Measurements from ENCODE around the gene CCT8L2.
"Not testable (repeated sequence)": the region's sequence is repeated elsewhere in the genome, so short reads cannot be mapped to it uniquely, and the experiment has no call there.

DNA sequence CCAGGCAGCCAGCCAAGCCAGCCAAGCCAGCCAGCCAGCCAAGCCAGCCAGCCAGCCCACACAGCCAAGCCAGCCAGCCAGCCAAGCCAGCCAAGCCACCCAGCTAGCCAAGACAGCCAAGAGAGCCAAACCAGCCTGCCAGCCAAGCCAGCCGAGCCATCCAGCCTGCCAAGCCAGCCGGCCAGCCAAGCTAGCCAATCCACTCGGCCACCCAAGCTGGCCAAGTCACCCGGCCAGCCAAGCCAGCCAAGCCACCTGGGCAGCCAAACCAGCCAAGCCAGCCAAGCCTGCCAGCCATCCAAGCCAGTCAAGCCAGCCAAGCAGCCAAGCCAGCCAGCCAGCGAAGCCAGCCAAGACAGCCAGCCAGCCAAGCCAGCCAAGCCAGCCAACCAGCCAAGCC is 32.0 kb downstream of the CCT8L2 start:
- not testable (repeated sequence) for TF ChIP-seq EZH2 (IDR thresholded peaks at IDR 0.05; ENCODE audit: borderline replicate concordance, low read depth, low read length, poor library complexity, severe bottlenecking)
- TF ChIP-seq, protein P1, sequence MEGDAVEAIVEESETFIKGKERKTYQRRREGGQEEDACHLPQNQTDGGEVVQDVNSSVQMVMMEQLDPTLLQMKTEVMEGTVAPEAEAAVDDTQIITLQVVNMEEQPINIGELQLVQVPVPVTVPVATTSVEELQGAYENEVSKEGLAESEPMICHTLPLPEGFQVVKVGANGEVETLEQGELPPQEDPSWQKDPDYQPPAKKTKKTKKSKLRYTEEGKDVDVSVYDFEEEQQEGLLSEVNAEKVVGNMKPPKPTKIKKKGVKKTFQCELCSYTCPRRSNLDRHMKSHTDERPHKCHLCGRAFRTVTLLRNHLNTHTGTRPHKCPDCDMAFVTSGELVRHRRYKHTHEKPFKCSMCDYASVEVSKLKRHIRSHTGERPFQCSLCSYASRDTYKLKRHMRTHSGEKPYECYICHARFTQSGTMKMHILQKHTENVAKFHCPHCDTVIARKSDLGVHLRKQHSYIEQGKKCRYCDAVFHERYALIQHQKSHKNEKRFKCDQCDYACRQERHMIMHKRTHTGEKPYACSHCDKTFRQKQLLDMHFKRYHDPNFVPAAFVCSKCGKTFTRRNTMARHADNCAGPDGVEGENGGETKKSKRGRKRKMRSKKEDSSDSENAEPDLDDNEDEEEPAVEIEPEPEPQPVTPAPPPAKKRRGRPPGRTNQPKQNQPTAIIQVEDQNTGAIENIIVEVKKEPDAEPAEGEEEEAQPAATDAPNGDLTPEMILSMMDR (conservative IDR thresholded peaks at IDR 0.05; ENCODE audit: low read depth, low read length), result not testable (repeated sequence)

Data from A673 (cell line).